ENCODE results near the gene CYBA.

The CYBA gene

GRCh38 chr16:88601313-88602036, 49.4 kb downstream of the CYBA start:
- no peak overlapping the region for H3K9ac ChIP-seq (ENCODE audit: low read length)
- no peak overlapping the region for H3K4me3 ChIP-seq (ENCODE audit: low read length)
- H3K9me2 ChIP-seq (replicated peaks; ENCODE audit: insufficient read depth, low read length) = no peaks in the 10 kb centered on the region
- no peak overlapping the region for H3K27ac ChIP-seq (ENCODE audit: low read length)
- H2AFZ ChIP-seq (ENCODE audit: low read length) = no peak overlapping the region
- no peaks in the 10 kb centered on the region; the same call in 1 of the 2 replicates for H3K36me3 ChIP-seq (replicated peaks; ENCODE audit: insufficient read depth, low read length)
- no peak for TF ChIP-seq CTCF (IDR thresholded peaks at IDR 0.05; ENCODE audit: low read length)
- TF ChIP-seq EZH2phosphoT487 (IDR thresholded peaks at IDR 0.05; ENCODE audit: low read length) = no peak
- no peak for TF ChIP-seq EZH2 (optimal IDR thresholded peaks at IDR 0.05; ENCODE audit: low read depth, low read length)
- no peak for DNase-seq
- H4K20me1 ChIP-seq (ENCODE audit: insufficient read depth, low read length) = no peaks in the 10 kb centered on the region
- peaks cover 17% of the 10 kb centered on the region for H3F3A ChIP-seq (ENCODE audit: insufficient read depth, low read length)
- peaks cover 15% of the 10 kb centered on the region for H3K4me1 ChIP-seq (ENCODE audit: low read length)
- no peaks in the 10 kb centered on the region for H3K27me3 ChIP-seq (replicated peaks; ENCODE audit: insufficient read depth, low read length)
- H3K4me2 ChIP-seq (ENCODE audit: low read depth, low read length) = no peak overlapping the region
- no peaks in the 10 kb centered on the region for H3K9me3 ChIP-seq (replicated peaks; ENCODE audit: insufficient read depth, low read length)
- peaks cover 14% of the 10 kb centered on the region for H3K79me2 ChIP-seq (ENCODE audit: low read length)

DNA sequence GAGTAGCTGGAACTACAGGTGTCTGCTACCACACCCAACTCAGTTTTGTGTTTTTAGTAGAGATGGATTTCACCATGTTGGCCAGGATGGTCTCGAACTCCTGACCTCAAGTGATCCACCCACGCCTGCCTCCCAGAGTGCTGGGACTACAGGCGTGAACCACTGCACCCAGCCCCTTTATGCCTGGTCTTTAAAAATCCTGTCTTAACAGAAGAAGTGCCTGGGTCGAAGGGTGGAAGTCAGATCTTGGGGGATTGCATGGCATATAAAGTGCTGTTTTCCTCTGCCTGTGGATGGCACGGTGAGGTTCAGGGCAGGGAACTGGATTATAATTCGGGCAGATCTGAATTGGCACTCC, 50.3 kb downstream of the CYBA start:
- peaks cover 14% of the 10 kb centered on the region for H3K79me2 ChIP-seq (ENCODE audit: low read length)
- peaks cover 21% of the 10 kb centered on the region for H3K4me1 ChIP-seq (ENCODE audit: low read length)
- no peak overlapping the region for H3K4me2 ChIP-seq (ENCODE audit: low read depth, low read length)
- no peaks in the 10 kb centered on the region for H3K27me3 ChIP-seq (replicated peaks; ENCODE audit: insufficient read depth, low read length)
- no peaks in the 10 kb centered on the region for H3K9me2 ChIP-seq (replicated peaks; ENCODE audit: insufficient read depth, low read length)
- no peak overlapping the region for H3K27ac ChIP-seq (ENCODE audit: low read length)
- no peak for DNase-seq
- H3K9me3 ChIP-seq (replicated peaks; ENCODE audit: insufficient read depth, low read length) = no peaks in the 10 kb centered on the region
- no peaks in the 10 kb centered on the region for H4K20me1 ChIP-seq (ENCODE audit: insufficient read depth, low read length)
- no peak overlapping the region for H2AFZ ChIP-seq (ENCODE audit: low read length)
- no peak overlapping the region for H3K9ac ChIP-seq (ENCODE audit: low read length)
- H3K36me3 ChIP-seq (replicated peaks; ENCODE audit: insufficient read depth, low read length) = no peaks in the 10 kb centered on the region; the same call in 1 of the 2 replicates
- no peak overlapping the region for H3K4me3 ChIP-seq (ENCODE audit: low read length)
- H3F3A ChIP-seq (ENCODE audit: insufficient read depth, low read length) = peaks cover 22% of the 10 kb centered on the region
- no peak for TF ChIP-seq EZH2phosphoT487 (IDR thresholded peaks at IDR 0.05; ENCODE audit: low read length)
- TF ChIP-seq CTCF (IDR thresholded peaks at IDR 0.05; ENCODE audit: low read length) = no peak
- no peak for TF ChIP-seq EZH2 (optimal IDR thresholded peaks at IDR 0.05; ENCODE audit: low read depth, low read length)

GRCh38 chr16:88599825-88600538, 50.9 kb downstream of the CYBA start:
- H3K79me2 ChIP-seq (ENCODE audit: low read length) = peaks cover 14% of the 10 kb centered on the region
- TF ChIP-seq EZH2 (optimal IDR thresholded peaks at IDR 0.05; ENCODE audit: low read depth, low read length) (no peak), EZH2phosphoT487 (IDR thresholded peaks at IDR 0.05; ENCODE audit: low read length) (no peak), CTCF (IDR thresholded peaks at IDR 0.05; ENCODE audit: low read length) (no peak)
- no peaks in the 10 kb centered on the region for H3K9me2 ChIP-seq (replicated peaks; ENCODE audit: insufficient read depth, low read length)
- H3K9me3 ChIP-seq (replicated peaks; ENCODE audit: insufficient read depth, low read length) = no peaks in the 10 kb centered on the region
- DNase-seq = no peak
- H4K20me1 ChIP-seq (ENCODE audit: insufficient read depth, low read length) = no peaks in the 10 kb centered on the region
- H3F3A ChIP-seq (ENCODE audit: insufficient read depth, low read length) = peaks cover 22% of the 10 kb centered on the region
- no peak overlapping the region for H3K27ac ChIP-seq (ENCODE audit: low read length)
- no peak overlapping the region for H3K9ac ChIP-seq (ENCODE audit: low read length)
- no peak overlapping the region for H3K4me2 ChIP-seq (ENCODE audit: low read depth, low read length)
- no peaks in the 10 kb centered on the region; the same call in 1 of the 2 replicates for H3K36me3 ChIP-seq (replicated peaks; ENCODE audit: insufficient read depth, low read length)
- peaks cover 21% of the 10 kb centered on the region for H3K4me1 ChIP-seq (ENCODE audit: low read length)
- H3K4me3 ChIP-seq (ENCODE audit: low read length) = no peak overlapping the region
- H3K27me3 ChIP-seq (replicated peaks; ENCODE audit: insufficient read depth, low read length) = no peaks in the 10 kb centered on the region
- H2AFZ ChIP-seq (ENCODE audit: low read length) = no peak overlapping the region

Data from MM.1S (cell line).